Mesenchymal stem cell (in vitro differentiated cells and primary cell): ENCODE measurements around the gene AIF1.

ENCODE experiments used
- DNase-seq: peaks from one replicate; pipeline ENCODE4 v3.0.0-alpha.2; 2013
- H2AFZ ChIP-seq: one replicate; pipeline ENCODE4 v1.6.1; 2013; ENCODE audit warnings: low read depth, mild to moderate bottlenecking, control low read depth, inconsistent platforms, low read length, moderate library complexity
- H2AK5ac ChIP-seq: 2 replicates; pipeline ENCODE4 v1.6.1; 2013; ENCODE audit warnings: low read length, moderate library complexity, mild to moderate bottlenecking, inconsistent platforms; ENCODE audit not compliant: severe bottlenecking
- H2BK120ac ChIP-seq: one replicate; pipeline ENCODE4 v1.6.1; 2013; ENCODE audit warnings: low read depth, mild to moderate bottlenecking, inconsistent platforms, low read length, moderate library complexity
- H2BK12ac ChIP-seq, 2 experiments: one replicate each; pipeline ENCODE4 v1.6.1; 2013; ENCODE audit warnings: inconsistent platforms in 2 of 2, low read length in 2 of 2, mild to moderate bottlenecking in 2 of 2, moderate library complexity in 2 of 2, control low read depth in 1 of 2
- H2BK15ac ChIP-seq: one replicate; pipeline ENCODE4 v1.6.1; 2013; ENCODE audit warnings: mild to moderate bottlenecking, low read depth, inconsistent platforms; ENCODE audit not compliant: poor library complexity, severe bottlenecking
- H2BK5ac ChIP-seq: 2 replicates; pipeline ENCODE4 v1.6.1; 2013; ENCODE audit warnings: low read depth, mild to moderate bottlenecking, low read length, control low read depth, inconsistent platforms; ENCODE audit not compliant: poor library complexity, severe bottlenecking
- H3K14ac ChIP-seq, 2 experiments: one replicate each; pipeline ENCODE4 v1.6.1; 2013; ENCODE audit warnings: inconsistent platforms in 2 of 2, low read length in 2 of 2, control low read depth in 1 of 2, mild to moderate bottlenecking in 1 of 2, moderate library complexity in 1 of 2
- H3K18ac ChIP-seq, 2 experiments: one replicate each; pipeline ENCODE4 v1.6.1; 2013; ENCODE audit warnings: inconsistent platforms in 2 of 2, low read length in 2 of 2, control low read depth in 1 of 2, low read depth in 1 of 2, mild to moderate bottlenecking in 1 of 2
- H3K23ac ChIP-seq, 2 experiments: one replicate each; pipeline ENCODE4 v1.6.1; 2013; ENCODE audit warnings: inconsistent platforms in 2 of 2, low read length in 2 of 2, mild to moderate bottlenecking in 2 of 2, moderate library complexity in 2 of 2, control low read depth in 1 of 2
- H3K27ac ChIP-seq: 2 replicates; pipeline ENCODE4 v1.5.1; 2013; ENCODE audit warnings: mild to moderate bottlenecking, moderate library complexity, low read length, control low read depth, inconsistent platforms; ENCODE audit not compliant: poor library complexity, severe bottlenecking
- H3K27me3 ChIP-seq, 2 experiments: 2 replicates each; pipeline versions ENCODE4 v1.6.1 to v1.7.0; 2013; ENCODE audit warnings: low read length in 2 of 2, mild to moderate bottlenecking in 2 of 2, moderate library complexity in 2 of 2, control low read depth in 1 of 2, inconsistent platforms in 1 of 2; ENCODE audit not compliant: control insufficient read depth in 1 of 2, insufficient read depth in 1 of 2
- H3K36me3 ChIP-seq, 2 experiments: 2 replicates each; pipeline versions ENCODE4 v1.6.1 to v1.7.0; 2013; ENCODE audit warnings: low read length in 2 of 2, control low read depth in 1 of 2, inconsistent platforms in 1 of 2, low read depth in 1 of 2, mild to moderate bottlenecking in 1 of 2; ENCODE audit not compliant: insufficient read depth in 2 of 2, control insufficient read depth in 1 of 2
- H3K4ac ChIP-seq, 2 experiments: one replicate each; pipeline ENCODE4 v1.6.1; 2013; ENCODE audit warnings: inconsistent platforms in 2 of 2, low read length in 2 of 2, mild to moderate bottlenecking in 2 of 2, moderate library complexity in 2 of 2, control low read depth in 1 of 2, low read depth in 1 of 2
- H3K4me1 ChIP-seq: 2 replicates; pipeline ENCODE4 v1.6.1; 2013; ENCODE audit warnings: low read depth, low read length, control low read depth; ENCODE audit not compliant: control insufficient read depth, insufficient read depth
- H3K4me2 ChIP-seq: 2 replicates; pipeline ENCODE4 v1.6.1; 2013; ENCODE audit warnings: low read length, mild to moderate bottlenecking, inconsistent platforms; ENCODE audit not compliant: poor library complexity, severe bottlenecking
- H3K4me3 ChIP-seq, 2 experiments: 2 replicates each; pipeline versions ENCODE4 v1.5.1 to v1.7.0; 2013; ENCODE audit warnings: low read length in 2 of 2, mild to moderate bottlenecking in 2 of 2, control low read depth in 1 of 2, low read depth in 1 of 2; ENCODE audit not compliant: insufficient read depth in 1 of 2
- H3K79me1 ChIP-seq: replicated peaks from 2 replicates; pipeline ENCODE4 v1.6.1; 2013; ENCODE audit warnings: mild to moderate bottlenecking, control low read depth, low read length, inconsistent platforms; ENCODE audit not compliant: poor library complexity, severe bottlenecking
- H3K9ac ChIP-seq: 2 replicates; pipeline ENCODE4 v1.7.0; 2013; ENCODE audit warnings: mild to moderate bottlenecking, low read length, moderate library complexity
- H3K9me3 ChIP-seq: 2 replicates; pipeline ENCODE4 v1.7.0; 2013; ENCODE audit warnings: mild to moderate bottlenecking, low read length; ENCODE audit not compliant: control insufficient read depth
- H4K8ac ChIP-seq: one replicate; pipeline ENCODE4 v1.6.1; 2013; ENCODE audit warnings: inconsistent platforms, mild to moderate bottlenecking, low read length, moderate library complexity
- H4K91ac ChIP-seq: one replicate; pipeline ENCODE4 v1.6.1; 2013; ENCODE audit warnings: mild to moderate bottlenecking, low read length, inconsistent platforms
- WGBS: methylation state at CpG from one replicate; pipeline ENCODE4 v1.1.7; 2013; ENCODE audit warnings: mixed read lengths; 5-methylcytosine and 5-hydroxymethylcytosine counted together

The AIF1 gene

DNA sequence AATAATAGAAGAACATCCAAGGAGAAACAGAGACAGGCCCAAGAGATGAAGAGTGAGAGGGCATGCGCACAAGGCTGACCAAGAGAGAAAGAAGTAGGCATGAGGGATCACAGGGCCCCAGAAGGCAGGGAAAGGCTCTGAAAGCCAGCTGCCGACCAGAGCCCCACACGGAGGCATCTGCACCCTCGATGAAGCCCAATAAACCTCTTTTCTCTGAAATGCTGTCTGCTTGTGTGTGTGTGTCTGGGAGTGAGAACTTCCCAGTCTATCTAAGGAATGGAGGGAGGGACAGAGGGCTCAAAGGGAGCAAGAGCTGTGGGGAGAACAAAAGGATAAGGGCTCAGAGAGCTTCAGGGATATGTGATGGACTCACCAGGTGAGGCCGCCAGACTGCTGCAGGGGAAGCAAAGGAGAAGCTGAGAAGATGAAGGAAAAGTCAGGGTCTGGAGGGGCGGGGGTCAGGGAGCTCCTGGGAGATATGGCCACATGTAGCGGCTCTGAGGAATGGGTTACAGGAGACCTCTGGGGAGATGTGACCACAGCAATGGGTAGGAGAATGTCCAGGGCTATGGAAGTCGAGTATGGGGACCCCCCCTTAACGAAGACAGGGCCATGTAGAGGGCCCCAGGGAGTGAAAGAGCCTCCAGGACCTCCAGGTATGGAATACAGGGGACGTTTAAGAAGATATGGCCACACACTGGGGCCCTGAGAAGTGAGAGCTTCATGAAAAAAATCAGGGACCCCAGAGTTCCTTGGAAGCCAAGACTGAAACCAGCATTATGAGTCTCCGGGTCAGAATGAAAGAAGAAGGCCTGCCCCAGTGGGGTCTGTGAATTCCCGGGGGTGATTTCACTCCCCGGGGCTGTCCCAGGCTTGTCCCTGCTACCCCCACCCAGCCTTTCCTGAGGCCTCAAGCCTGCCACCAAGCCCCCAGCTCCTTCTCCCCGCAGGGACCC is 40.6 kb upstream of the AIF1 start:
- H3K79me1 ChIP-seq = no peaks in the 10 kb centered on the region
- H3K4ac ChIP-seq = no peak overlapping the region
- H2AFZ ChIP-seq = no peak overlapping the region
- H3K27ac ChIP-seq = no peak overlapping the region
- H4K91ac ChIP-seq = no peak overlapping the region
- H2BK15ac ChIP-seq = no peak overlapping the region
- no peak overlapping the region for H3K4me3 ChIP-seq
- H2AK5ac ChIP-seq = no peak overlapping the region
- no peak overlapping the region for H3K23ac ChIP-seq
- no peaks in the 10 kb centered on the region for H3K9me3 ChIP-seq
- no peak overlapping the region for H2BK12ac ChIP-seq
- H2BK5ac ChIP-seq = no peak overlapping the region
- 91% methylated on average over 14 of the region's 14 CpGs for WGBS
- peaks cover 0 to 10% of the 10 kb centered on the region in 2 experiments for H3K27me3 ChIP-seq
- no peak overlapping the region for H3K4me2 ChIP-seq
- peaks cover 5% of the 10 kb centered on the region for H3K4me1 ChIP-seq
- no peak overlapping the region for H2BK120ac ChIP-seq
- H3K18ac ChIP-seq = no peak overlapping the region
- no peak overlapping the region for H3K14ac ChIP-seq
- H4K8ac ChIP-seq = no peak overlapping the region
- H3K36me3 ChIP-seq = no peaks in the 10 kb centered on the region
- no peak for DNase-seq
- no peak overlapping the region for H3K9ac ChIP-seq

DNA sequence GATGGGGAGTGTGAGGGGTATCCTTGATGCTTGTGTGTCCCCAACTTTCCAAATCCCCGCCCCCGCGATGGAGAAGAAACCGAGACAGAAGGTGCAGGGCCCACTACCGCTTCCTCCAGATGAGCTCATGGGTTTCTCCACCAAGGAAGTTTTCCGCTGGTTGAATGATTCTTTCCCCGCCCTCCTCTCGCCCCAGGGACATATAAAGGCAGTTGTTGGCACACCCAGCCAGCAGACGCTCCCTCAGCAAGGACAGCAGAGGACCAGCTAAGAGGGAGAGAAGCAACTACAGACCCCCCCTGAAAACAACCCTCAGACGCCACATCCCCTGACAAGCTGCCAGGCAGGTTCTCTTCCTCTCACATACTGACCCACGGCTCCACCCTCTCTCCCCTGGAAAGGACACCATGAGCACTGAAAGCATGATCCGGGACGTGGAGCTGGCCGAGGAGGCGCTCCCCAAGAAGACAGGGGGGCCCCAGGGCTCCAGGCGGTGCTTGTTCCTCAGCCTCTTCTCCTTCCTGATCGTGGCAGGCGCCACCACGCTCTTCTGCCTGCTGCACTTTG is 39.6 kb upstream of the AIF1 start, which contains the start of gene TNF:
Gene TNF, plus strand, starts transcription at position 231 of the 567 bp plus-strand sequence. Its CDS starts 177 bp downstream, at position 408.
- DNase-seq = no peak
- H3K4me2 ChIP-seq = no peak within 1 kb of the TSS
- no peaks in the 10 kb centered on the region for H3K9me3 ChIP-seq
- 94% methylated on average over 17 of the region's 19 CpGs for WGBS
- no peak within 1 kb of the TSS for H2BK12ac ChIP-seq
- no peak within 1 kb of the TSS for H3K23ac ChIP-seq
- H2AFZ ChIP-seq = no peak within 1 kb of the TSS
- peaks cover 5% of the 10 kb centered on the region for H3K4me1 ChIP-seq
- H3K18ac ChIP-seq = no peak within 1 kb of the TSS
- no peak within 1 kb of the TSS for H3K27ac ChIP-seq
- H4K91ac ChIP-seq = peak within 1 kb of the TSS; percentile 11
- peaks cover 0 to 10% of the 10 kb centered on the region in 2 experiments for H3K27me3 ChIP-seq
- H3K36me3 ChIP-seq = no peaks in the 10 kb centered on the region
- no peak within 1 kb of the TSS for H3K4ac ChIP-seq
- no peak within 1 kb of the TSS for H2BK15ac ChIP-seq
- H2BK120ac ChIP-seq = no peak within 1 kb of the TSS
- no peak within 1 kb of the TSS for H4K8ac ChIP-seq
- no peak within 1 kb of the TSS for H2AK5ac ChIP-seq
- no peaks in the 10 kb centered on the region for H3K79me1 ChIP-seq
- no peak within 1 kb of the TSS for H3K14ac ChIP-seq
- H2BK5ac ChIP-seq = no peak within 1 kb of the TSS
- peak within 1 kb of the TSS; percentile 61 for H3K9ac ChIP-seq
- peak within 1 kb of the TSS in 1 of 2 experiments; percentile 71 for H3K4me3 ChIP-seq

- peaks cover 9% of the 10 kb centered on the region for H3K4me1 ChIP-seq
- no peak overlapping the region for H2BK5ac ChIP-seq
Measured at GRCh38 chr6:31575952-31576685, 38.9 kb upstream of the AIF1 start.

More at GRCh38 chr6:31575952-31576685, 38.9 kb upstream of the AIF1 start:
- H3K4me2 ChIP-seq = no peak overlapping the region
- no peak overlapping the region for H2AK5ac ChIP-seq
- no peak overlapping the region for H2AFZ ChIP-seq
- H4K91ac ChIP-seq = no peak overlapping the region
- H3K79me1 ChIP-seq = peaks cover 2% of the 10 kb centered on the region
- no peak overlapping the region for H2BK12ac ChIP-seq
- 88% methylated on average over 7 of the region's 8 CpGs for WGBS
- H2BK15ac ChIP-seq = no peak overlapping the region
- no peak overlapping the region for H4K8ac ChIP-seq
- DNase-seq = no peak
- H3K18ac ChIP-seq = no peak overlapping the region
- peaks cover 0 to 10% of the 10 kb centered on the region in 2 experiments for H3K27me3 ChIP-seq
- no peaks in the 10 kb centered on the region for H3K9me3 ChIP-seq
- peak overlapping the region; percentile 61 for H3K9ac ChIP-seq
- no peak overlapping the region for H2BK120ac ChIP-seq
- H3K23ac ChIP-seq = no peak overlapping the region
- no peak overlapping the region for H3K4ac ChIP-seq
- no peak overlapping the region for H3K27ac ChIP-seq
- H3K4me3 ChIP-seq = peak overlapping the region in 1 of 2 experiments; percentile 71
- no peak overlapping the region for H3K14ac ChIP-seq
- H3K36me3 ChIP-seq = no peaks in the 10 kb centered on the region
